GM10847 (cell line): Measurements from ENCODE around the gene SPSB4.

Experiments
- POLR2A ChIP-seq: IDR thresholded peaks from 2 replicates; pipeline ENCODE4 v1.6.1; 2011; ENCODE audit not compliant: insufficient read length; ENCODE audit errors: extremely low read depth

SPSB4 gene

GRCh38 chr3:141146979-141147470 is 95.9 kb downstream of the SPSB4 start:
- TF ChIP-seq POLR2A: no peak

DNA sequence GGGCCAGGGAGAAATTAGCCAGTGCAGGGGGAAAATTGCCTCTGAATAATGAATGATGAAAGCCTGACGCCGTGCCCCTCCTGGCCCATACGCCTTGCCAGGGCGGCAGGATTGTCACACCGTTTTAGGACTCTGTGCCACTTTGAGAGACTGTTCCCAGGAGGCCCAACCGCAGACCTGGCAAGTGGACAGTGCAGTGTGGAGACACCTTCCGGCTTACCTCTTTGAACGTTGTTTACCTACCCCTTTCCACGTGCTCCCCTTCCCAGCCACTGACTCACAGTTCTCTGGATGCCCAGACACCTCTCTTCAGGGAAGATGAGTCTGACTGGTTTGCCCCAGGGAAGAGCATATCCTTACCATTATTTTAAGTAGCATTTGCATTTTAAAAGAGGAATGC is 96.5 kb downstream of the SPSB4 start:
- TF ChIP-seq POLR2A: no peak

DNA sequence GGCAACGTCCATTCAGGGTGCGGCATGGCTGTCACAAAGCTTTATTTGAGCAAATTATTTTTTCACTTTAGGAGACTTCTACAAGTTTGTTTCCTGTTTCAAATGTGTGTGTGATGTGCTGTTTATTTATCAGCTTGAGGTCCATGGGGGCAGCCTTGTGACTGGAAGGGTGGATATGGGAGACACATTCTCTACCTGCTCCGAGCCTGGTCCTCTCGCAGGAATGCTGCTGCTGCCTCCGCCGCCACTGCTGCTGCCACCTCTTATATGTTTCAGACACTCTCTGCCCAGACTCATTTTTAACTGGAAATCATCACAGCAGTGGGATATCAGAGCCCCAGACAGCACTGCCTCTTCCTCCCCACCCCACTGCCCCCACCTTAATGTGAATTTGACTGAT is 97.0 kb downstream of the SPSB4 start:
- no peak for TF ChIP-seq POLR2A

GRCh38 chr3:141148770-141149169 is 97.6 kb downstream of the SPSB4 start:
- no peak for TF ChIP-seq POLR2A

- no peak for TF ChIP-seq POLR2A
Measured at GRCh38 chr3:141150081-141150830, 99.1 kb downstream of the SPSB4 start.

- TF ChIP-seq POLR2A: no peak
Measured at GRCh38 chr3:141150931-141151330, 99.8 kb downstream of the SPSB4 start.

GRCh38 chr3:141151439-141151838 is 100.3 kb downstream of the SPSB4 start:
- TF ChIP-seq POLR2A: no peak

DNA sequence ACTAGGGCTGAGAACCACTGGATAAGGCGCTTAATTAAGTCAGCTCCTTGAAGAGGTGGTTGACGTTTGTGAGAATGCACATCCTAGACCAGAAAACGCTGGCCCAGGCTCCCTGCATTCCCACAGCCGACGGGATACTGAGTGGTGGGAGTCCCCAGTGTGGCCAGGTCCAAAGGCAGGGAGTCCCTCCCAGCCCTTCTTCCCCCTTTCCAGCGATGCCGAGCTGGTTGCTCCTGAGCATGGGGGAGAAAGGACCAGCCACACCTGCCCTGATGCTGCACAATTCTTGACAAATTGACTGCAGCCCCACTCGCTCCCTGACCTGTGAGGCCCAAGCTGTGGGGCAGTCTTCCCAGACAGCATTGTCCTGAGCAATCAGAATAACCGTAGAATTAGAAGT is 101.0 kb downstream of the SPSB4 start:
- TF ChIP-seq POLR2A: no peak

GRCh38 chr3:141152801-141153678 is 101.9 kb downstream of the SPSB4 start:
- no peak for TF ChIP-seq POLR2A

- TF ChIP-seq POLR2A: no peak
Measured at GRCh38 chr3:141153679-141153966, 102.5 kb downstream of the SPSB4 start.

DNA sequence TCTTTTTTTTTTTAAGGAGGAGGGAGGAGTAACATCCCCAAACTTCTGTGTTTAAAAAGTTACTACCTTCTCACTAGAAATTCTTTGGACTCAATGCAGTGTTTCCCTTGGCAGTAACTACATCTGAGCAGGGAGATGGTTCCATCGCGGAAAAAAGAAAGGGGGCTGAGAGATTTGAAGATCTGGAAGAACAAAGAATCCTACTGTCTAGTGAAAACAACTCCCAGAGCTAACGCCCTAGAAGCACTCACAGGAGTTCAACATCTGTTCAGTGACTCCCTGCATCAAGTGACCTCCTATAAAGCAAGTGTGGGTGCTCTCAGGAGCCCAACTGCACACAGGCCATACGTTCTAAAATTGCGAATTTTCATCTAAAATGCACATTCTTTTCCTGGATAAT is 113.7 kb downstream of the SPSB4 start:
- TF ChIP-seq POLR2A: no peak

DNA sequence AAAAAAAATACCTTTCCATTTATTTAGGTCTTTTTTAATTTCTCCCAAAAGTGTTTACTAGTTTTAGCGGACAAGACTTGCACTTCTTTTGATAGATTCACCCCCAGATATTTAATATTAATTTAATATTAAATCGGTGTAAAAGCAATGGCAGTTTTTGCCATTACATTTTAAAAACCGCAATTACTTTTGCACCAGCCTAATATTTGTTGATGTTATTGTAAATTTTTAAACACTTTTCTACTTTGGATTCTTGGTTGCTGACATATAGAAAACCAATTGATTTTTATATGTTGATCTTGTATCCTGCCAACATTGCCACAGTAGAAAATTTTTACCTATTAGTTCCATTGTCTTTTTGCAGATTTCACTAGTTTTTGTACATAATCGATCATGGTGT is 116.5 kb downstream of the SPSB4 start:
- TF ChIP-seq POLR2A: no peak

- TF ChIP-seq POLR2A: no peak
Measured at GRCh38 chr3:141170678-141171295, 119.6 kb downstream of the SPSB4 start.

DNA sequence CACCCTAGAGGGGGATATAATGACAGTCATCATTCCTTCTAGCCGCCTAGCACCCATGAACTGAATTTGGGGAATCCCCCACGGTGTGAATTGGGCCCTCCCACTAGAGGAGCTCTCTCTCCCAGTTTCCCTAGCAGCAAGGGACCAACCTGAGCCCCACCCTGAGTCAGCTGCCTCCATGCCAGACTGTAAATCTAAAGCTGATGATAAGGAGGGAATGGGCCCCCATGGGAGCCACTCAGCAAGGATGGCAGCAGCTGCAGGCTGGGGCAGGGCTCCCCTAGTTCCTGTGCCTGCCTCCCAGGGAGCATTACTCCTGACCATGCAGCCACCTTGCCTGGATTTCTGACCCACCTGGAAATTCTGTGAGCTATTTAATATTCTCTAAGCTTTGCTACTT is 123.5 kb downstream of the SPSB4 start:
- TF ChIP-seq POLR2A: no peak

DNA sequence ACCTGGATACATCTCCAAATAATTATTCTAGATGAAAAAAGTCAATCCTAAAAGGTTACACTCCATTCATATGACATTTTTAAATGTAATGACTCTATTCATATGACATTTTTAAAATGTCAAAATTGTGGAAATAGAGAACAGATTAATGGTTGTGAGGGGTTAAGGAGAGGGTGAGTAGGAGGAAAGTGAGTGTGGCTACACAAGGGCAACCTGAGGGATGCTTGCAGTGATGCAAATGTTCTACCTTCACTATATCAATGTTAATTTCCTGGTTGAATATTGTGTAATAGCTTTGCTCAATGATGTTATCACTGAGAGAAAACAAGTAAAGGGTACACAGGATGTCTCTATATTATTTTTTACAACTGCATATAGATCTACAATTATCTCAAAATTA is 125.6 kb downstream of the SPSB4 start:
- no peak for TF ChIP-seq POLR2A

- TF ChIP-seq POLR2A: no peak
Measured at GRCh38 chr3:141178026-141178425, 126.9 kb downstream of the SPSB4 start.

DNA sequence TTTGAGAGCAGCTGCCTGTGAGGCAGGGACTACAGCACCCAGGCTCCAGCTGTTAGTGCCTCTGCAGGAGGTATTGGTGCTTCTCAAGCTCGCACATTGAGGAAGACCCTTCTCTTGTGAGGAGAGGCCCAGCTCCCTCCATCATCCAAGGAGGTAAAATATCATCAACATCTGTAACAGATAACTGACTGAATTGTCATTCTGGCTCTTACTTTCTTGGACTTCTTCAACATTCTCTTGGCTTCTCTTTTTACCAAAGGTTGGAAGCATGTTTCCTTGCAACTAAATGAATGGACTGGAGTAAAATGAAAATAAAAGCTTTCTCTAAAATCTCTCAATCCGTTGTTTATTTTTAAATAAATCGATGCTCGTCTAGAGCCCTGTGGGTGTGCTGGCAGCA is 127.4 kb downstream of the SPSB4 start:
- no peak for TF ChIP-seq POLR2A

DNA sequence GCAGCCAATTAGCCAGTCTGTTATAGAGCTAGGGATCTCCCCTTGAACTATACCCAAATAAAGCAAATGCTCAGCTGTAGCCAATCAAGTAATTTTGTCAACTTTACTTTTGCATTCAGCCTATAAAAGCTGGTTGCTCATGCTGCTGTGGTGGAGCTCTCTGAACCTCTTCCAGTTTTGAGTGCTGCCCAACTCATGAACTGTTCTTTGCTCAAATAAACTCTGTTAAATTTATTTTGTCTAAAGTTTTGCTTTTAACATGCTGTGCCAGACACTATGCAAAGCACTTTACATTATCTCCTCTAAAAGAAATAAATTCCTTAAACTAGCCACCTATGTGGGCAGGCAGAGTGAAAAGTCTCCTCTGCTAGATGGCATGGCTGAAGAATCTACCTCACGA is 128.8 kb downstream of the SPSB4 start:
- no peak for TF ChIP-seq POLR2A
